Globus pallidus (tissue), 1 donor: Measurements from ENCODE around the gene TEAD2.
"Not testable (repeated sequence)": the region's sequence is repeated elsewhere in the genome, so short reads cannot be mapped to it uniquely, and the experiment has no call there.

Source experiments
- DNase-seq: peaks from one replicate; pipeline ENCODE4 v3.0.0-alpha.2; 2015; ENCODE audit warnings: low spot score

Gene TEAD2

GRCh38 chr19:49383599-49383998 lies 21.4 kb upstream of the TEAD2 start:
- no peak for DNase-seq

DNA sequence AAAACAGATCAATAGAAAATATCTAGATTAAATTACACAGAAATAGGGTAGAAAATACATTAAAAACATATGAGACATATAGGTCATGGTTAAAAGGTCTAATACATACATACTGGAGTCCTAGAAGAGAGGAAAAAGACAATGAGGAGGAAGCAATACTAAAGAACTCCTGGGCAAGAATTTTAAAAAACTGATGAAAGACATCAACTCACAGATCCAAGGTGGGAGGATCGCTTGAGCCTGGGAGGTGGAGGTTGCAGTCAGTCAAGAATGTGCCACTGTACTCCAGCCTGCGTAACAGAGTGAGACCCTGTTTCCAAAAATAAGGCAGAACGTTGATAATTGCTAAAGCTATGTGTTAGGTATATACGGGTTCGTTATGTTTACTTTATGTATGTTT lies 20.4 kb upstream of the TEAD2 start:
- no peak for DNase-seq

DNA sequence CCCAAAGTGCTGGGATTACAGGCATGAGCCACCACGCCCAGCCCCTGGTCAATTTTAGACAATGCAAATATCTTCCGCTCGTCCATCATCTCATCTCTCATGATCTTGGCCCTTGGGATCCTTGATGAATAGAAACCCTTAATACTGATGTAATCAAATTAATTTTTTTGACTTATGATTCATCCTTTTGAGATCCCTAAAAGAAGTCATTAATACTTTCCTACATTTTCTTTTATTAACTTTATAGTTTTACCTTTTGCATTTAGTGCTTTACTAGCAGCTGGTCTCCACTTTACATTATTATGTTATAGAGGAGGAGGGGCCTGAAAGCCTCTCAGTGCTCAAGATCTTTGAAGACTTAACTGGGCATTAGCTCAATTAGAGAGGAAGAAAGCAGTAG lies 18.2 kb upstream of the TEAD2 start:
- no peak for DNase-seq

GRCh38 chr19:49378512-49378911 lies 16.3 kb upstream of the TEAD2 start:
- no peak for DNase-seq

DNA sequence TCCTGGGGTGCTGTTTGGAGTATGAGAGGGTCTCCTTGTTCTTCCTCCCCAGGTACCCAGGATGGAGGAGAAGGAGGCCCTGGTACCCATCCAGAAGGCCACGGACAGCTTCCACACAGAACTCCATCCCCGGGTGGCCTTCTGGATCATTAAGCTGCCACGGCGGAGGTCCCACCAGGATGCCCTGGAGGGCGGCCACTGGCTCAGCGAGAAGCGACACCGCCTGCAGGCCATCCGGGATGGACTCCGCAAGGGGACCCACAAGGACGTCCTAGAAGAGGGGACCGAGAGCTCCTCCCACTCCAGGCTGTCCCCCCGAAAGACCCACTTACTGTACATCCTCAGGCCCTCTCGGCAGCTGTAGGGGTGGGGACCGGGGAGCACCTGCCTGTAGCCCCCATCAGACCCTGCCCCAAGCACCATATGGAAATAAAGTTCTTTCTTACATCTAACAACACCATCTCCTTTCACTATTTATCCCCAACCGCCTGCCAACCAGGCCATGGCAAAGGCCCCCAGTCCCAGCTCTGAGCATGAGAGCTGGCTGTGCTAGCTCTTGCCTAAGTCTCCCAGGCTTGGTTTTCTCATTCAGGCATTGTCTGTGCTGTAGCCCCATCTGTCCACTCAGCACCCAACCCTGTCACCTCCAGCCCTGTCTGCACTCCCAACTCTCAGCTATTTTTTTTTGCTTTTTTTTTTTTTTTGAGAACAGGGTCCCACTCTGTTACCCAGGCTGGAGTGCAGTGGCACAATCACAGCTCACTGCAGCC lies 12.6 kb upstream of the TEAD2 start:
- no peak for DNase-seq

GRCh38 chr19:49373174-49373573 lies 11.0 kb upstream of the TEAD2 start:
- DNase-seq, result not testable (repeated sequence)

DNA sequence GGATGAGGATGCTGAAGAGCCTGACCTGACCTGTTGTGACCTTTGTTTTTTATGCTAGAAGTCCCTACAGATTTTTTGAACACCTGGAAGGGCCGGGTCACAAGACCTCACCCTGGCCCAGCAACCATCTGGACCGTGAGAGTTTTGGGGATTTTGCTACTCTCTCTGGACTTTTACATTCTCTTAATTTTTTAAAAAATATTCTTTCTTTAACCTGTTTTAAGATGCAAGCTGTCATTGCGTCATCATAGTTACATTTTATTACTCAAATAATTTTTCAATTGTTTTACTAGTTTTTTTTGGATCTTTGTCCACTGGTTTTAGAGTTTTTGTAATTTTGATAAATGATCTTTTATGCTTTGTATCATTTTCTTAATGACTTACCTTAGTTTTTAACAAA lies 9.0 kb upstream of the TEAD2 start:
- DNase-seq, result no peak

GRCh38 chr19:49368711-49369358 lies 6.6 kb upstream of the TEAD2 start:
- no peak for DNase-seq

DNA sequence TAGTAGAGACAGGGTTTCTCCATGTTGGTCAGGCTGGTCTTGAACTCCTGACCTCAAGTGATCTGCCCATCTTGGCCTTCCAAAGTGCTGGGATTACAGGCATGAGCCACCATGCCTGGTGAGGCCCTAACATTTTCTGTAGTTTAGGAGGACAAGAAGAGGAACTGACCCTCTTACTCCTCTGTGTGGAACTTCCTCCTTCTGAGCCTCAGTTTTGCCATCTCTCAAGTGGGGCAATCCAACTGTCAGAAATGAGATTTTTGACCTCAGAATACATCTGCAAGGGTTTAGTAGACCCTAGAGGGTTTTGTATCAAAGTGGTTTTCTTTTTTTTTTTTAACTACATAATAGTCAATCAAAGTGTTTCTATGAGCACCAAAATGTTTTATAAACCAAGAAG lies 3.9 kb upstream of the TEAD2 start:
- DNase-seq, result no peak

DNA sequence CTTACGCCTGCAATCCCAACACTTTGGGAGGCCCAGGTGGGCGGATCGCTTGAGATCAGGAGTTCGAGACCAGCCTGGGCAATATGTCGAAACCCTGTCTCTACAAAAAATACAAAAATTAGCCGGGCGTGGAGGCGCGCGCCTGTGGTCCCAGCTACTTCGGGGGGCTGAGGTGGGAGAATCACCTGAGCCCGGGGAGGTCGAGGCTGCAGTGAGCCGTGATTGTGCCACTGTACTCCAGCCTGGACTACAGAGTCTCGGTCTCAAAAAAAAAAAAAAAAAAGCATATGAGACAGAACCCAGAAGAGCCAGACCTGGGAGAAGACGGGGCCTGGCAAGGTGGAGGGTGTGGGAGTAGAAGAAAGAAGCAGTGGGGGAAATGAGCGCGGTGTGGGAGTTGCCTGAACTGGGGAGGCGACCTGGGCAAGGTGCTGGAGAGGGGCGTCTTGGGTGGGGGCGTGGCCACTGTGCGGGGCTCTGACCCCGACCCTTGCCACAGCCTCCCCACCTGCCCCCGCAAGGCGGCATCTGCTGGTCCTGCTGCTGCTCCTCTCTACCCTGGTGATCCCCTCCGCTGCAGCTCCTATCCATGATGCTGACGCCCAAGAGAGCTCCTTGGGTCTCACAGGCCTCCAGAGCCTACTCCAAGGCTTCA lies 2.0 kb upstream of the TEAD2 start:
- no peak for DNase-seq

DNA sequence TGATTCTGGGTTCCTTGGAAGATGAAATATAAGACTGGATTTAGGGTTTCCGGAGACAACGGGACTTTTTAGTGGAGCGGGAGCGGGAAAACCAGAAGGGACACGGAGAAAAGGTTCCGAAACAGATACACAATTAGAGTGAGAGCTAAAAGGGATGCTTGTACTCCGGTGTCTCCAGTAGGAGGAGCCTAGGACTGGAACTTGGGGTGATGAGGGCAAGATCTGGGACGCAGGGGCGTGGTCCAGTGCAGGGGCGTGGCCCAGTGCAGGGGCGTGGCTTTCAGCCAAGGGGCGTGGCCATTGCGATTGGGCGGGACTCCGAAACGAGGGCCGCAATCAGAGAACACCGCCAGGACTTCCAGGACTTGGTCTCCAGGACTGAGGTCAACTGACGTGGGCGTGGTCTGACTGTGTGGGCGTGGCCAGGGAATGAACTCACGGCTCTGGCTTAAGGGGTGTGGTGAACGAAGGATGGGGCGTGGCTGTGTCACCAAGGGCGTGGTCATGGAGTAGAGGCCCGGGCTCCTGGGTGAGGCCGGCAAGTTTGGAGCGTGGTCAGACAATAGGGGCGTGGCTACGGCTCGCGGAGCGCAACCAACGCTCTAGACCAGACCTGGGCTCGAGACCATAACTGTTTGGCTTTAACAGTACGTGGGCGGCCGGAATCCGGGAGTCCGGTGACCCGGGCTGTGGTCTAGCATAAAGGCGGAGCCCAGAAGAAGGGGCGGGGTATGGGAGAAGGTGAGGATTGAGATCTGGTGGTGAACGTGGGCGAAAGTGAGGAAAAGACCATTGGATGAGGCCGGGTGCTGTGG lies 1.3 kb upstream of the TEAD2 start, which contains the start of gene DKKL1:
Gene DKKL1, plus strand, starts transcription at position 610 of the 815 bp plus-strand sequence. Its CDS starts 122 bp downstream, at position 732.
- DNase-seq, result peak; percentile 24

- no peak for DNase-seq
These were observed 682 bp upstream of the TEAD2 start for GRCh38 chr19:49362929-49363267.

GRCh38 chr19:49361438-49362047 lies 673 bp downstream of the TEAD2 start:
- DNase-seq, result no peak

- DNase-seq, result no peak
These were observed 2.1 kb downstream of the TEAD2 start for GRCh38 chr19:49359851-49360820.

GRCh38 chr19:49357186-49357585 lies 5.0 kb downstream of the TEAD2 start:
- no peak for DNase-seq

DNA sequence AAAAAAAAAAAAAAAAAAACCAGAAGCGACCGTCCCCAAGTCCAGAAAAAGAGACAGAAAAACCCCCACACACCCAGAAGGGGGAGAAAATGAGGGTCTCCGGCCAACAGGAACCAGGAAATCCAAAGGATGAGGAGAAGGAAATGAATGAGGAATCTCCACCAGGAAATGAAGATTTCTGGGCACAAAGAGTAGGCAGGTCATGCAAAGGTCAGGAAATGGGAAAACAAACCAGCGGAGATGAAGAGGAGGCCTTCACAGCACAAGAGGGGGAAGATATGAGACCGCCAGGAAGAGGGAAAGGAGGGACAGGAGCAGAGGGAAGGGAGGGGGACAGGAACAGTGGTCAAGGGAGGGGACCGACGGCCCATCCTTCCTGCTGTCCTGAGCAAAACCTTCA lies 5.8 kb downstream of the TEAD2 start:
- DNase-seq, result no peak

DNA sequence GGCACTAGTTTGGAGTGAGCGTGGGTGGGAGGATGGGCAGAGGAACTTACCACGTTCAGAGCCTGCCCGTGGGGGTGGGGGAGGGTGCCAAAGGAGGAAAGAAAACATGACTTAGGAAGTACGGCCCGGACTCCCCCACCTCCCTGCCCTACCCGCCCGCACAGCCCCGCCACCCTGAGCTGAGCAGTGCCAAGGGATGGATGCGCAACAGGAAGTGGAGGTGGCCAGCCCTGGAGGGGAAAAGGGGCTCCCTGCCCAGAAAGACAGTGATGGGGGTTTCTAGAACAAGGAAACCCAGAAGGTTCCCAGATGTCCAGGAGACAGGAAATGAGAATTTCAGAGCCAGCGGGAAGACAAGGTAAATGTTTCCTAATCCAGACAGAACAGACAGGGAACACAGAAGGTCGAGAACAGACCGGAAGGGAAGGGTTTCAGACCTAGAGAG lies 6.3 kb downstream of the TEAD2 start:
- DNase-seq, result no peak

- DNase-seq, result no peak
These were observed 12.6 kb downstream of the TEAD2 start for GRCh38 chr19:49349567-49349966.

DNA sequence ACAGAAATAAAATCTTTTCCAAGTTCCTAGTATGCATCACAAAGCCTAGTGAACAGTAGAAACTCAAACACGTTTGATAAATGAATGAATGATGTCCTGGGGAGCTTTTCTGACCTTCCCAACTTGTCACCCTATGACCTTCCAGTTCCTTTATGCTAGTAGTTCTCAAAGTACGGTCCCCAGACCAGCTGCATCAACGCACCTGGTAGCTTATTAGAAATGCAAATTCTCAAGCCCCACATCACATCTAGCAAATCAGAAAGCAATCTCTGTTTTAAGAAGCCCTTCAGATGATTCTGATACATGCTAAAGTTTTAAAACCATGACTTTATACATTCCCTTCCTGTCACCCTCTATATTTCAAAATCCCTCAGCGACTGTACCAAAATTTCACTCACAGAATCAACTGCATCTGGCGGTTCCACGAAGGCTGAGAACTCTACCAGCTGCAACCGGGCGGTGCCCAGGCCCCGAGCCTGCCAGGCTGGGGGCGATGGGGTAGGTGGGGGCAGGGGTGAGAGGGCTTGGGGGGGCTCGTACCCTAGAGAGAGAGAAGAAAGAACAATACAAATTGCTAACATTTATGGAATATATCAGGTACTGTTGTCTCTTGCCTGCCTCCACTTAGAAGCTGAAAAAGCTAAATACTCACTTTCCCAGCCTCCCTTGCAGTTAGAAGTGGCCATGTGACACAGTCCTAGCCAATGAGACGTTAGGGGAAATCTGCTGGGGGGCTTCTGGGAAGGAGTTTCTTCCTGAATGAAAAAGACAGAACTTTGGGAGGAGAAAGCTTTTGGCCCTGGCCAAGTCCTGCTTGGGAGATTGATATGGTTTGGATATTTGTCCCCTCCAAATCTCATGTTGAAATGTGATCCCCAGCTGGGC lies 13.7 kb downstream of the TEAD2 start:
- DNase-seq, result no peak

- DNase-seq, result no peak
These were observed 14.4 kb downstream of the TEAD2 start for GRCh38 chr19:49347835-49348234.
